ENCODE measurements around the gene JCAD.

DNA sequence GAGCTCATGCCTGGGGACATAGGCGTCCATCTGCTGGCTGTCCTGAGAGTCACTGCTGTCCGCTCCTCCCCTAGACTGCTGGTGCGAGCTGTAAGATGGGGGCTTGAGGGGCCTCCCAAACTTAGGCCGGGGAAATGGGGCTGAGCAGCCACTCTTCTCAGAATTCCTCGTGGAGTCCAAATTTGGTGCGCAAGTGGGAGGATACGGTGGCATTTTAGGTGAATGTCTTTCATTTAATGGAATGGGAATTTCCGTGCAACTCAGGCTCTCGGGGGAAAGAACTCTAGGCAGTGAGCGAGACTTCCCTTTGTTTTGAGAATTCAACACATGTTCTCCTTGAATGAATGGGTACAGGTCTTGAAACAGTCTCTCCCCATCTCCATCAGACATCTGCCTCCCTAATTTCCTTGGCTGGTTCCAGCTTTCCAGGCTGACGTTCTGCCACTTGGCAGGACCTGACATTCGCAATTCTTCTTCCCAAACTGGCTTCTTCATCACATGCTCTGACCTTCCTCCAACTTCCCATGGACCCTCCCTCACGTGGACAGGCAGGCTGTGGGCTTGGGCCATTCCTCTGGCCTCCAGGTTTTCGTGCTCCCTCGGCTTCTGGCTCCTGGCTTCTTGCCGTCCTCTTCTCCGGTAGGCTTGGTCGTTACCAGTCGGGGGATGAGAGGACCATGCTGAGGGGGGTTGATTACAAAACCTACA lies 30.1 kb downstream of the JCAD start:
- TF ChIP-seq, protein P1, sequence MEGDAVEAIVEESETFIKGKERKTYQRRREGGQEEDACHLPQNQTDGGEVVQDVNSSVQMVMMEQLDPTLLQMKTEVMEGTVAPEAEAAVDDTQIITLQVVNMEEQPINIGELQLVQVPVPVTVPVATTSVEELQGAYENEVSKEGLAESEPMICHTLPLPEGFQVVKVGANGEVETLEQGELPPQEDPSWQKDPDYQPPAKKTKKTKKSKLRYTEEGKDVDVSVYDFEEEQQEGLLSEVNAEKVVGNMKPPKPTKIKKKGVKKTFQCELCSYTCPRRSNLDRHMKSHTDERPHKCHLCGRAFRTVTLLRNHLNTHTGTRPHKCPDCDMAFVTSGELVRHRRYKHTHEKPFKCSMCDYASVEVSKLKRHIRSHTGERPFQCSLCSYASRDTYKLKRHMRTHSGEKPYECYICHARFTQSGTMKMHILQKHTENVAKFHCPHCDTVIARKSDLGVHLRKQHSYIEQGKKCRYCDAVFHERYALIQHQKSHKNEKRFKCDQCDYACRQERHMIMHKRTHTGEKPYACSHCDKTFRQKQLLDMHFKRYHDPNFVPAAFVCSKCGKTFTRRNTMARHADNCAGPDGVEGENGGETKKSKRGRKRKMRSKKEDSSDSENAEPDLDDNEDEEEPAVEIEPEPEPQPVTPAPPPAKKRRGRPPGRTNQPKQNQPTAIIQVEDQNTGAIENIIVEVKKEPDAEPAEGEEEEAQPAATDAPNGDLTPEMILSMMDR (IDR thresholded peaks at IDR 0.05), result no peak
- TF ChIP-seq POLR2A (IDR thresholded peaks at IDR 0.05) (no peak), POLR2AphosphoS5 (IDR thresholded peaks at IDR 0.05) (no peak), EP300 (IDR thresholded peaks at IDR 0.05) (no peak)

All from sigmoid colon (tissue), 4 donors.